ENCODE results near the gene DLGAP3.

Gene DLGAP3

DNA sequence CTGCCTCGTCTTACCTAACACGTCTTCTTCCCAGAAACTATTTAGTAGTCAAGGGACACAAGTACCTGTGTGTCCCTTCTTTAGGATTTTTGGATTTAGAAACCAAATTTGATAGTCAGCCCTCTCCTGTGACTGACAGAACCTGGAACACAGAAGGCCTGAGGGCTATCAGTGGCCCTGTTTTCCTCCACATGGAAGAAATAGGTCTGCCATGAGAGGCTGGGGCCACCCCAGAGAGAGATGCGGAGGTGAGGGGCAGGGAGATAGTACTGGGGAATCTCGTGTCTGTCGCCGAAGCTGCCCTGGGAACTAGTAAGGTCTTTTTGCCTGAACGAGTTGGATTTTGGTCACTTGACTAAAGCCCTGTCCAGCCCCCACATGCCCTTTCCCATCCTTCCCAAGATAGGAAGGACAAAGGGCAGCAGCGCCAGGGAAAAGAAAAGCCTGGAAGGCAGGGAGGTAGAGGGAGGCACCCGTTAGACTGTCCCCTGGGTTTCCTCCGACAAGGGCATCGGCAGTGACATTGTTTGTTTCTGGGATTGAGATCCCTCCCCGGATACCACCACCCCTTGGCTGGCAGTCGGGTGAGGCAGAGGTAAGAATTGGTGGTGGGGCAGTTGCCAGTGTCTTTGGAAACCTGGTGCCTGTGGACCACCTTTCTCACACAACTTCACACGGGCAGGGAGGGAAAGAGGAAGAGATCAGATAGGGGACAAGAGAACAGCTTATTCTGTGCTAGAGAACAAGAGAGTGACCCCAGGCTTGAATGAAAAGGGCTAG is 89.7 kb downstream of the DLGAP3 start:
- TF ChIP-seq, protein P1, sequence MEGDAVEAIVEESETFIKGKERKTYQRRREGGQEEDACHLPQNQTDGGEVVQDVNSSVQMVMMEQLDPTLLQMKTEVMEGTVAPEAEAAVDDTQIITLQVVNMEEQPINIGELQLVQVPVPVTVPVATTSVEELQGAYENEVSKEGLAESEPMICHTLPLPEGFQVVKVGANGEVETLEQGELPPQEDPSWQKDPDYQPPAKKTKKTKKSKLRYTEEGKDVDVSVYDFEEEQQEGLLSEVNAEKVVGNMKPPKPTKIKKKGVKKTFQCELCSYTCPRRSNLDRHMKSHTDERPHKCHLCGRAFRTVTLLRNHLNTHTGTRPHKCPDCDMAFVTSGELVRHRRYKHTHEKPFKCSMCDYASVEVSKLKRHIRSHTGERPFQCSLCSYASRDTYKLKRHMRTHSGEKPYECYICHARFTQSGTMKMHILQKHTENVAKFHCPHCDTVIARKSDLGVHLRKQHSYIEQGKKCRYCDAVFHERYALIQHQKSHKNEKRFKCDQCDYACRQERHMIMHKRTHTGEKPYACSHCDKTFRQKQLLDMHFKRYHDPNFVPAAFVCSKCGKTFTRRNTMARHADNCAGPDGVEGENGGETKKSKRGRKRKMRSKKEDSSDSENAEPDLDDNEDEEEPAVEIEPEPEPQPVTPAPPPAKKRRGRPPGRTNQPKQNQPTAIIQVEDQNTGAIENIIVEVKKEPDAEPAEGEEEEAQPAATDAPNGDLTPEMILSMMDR (IDR thresholded peaks at IDR 0.05; ENCODE audit: low read depth, low read length, missing control alignments): no peak
- no peak overlapping the region for H3K4me3 ChIP-seq (ENCODE audit: low read depth, low read length)
- in situ Hi-C loops (cut with HindIII; ENCODE audit: low sequenced_read_pairs): no loop called here
- DNase-seq (ENCODE audit: low read depth): no peak

DNA sequence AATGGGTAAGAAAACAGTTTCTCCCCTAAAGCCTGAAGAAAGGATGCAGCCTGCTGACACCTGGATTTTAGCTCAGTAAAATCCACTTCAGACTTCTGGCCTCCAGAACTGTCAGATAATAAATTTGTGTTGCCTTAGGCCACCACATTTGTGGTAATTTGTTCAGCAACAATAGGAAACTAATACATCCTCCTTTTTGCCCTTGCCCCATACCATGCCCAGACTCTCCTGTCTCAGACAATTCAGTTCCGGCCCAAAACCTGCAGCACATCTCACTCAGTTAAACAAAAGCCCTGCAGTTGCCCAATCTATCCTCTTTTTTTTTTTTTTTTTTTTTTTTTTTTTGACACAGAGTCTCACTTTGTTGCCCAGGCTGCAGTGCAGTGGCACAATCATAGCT is 95.7 kb downstream of the DLGAP3 start:
- DNase-seq (ENCODE audit: low read depth): no peak
- in situ Hi-C loops (cut with HindIII; ENCODE audit: low sequenced_read_pairs): no loop called here

GRCh38 chr1:34831721-34832246 is 97.7 kb downstream of the DLGAP3 start:
- TF ChIP-seq, protein P1 (IDR thresholded peaks at IDR 0.05; ENCODE audit: low read depth, low read length, missing control alignments): no peak
- no peak overlapping the region for H3K4me3 ChIP-seq (ENCODE audit: low read depth, low read length)
- in situ Hi-C loops (cut with HindIII; ENCODE audit: low sequenced_read_pairs): no loop called here
- no peak for DNase-seq (ENCODE audit: low read depth)

More for the DNA sequence above, 95.7 kb downstream of the DLGAP3 start:
- no peak overlapping the region for H3K4me3 ChIP-seq (ENCODE audit: low read depth, low read length)
- TF ChIP-seq, protein P1 (IDR thresholded peaks at IDR 0.05; ENCODE audit: low read depth, low read length, missing control alignments): no peak

DNA sequence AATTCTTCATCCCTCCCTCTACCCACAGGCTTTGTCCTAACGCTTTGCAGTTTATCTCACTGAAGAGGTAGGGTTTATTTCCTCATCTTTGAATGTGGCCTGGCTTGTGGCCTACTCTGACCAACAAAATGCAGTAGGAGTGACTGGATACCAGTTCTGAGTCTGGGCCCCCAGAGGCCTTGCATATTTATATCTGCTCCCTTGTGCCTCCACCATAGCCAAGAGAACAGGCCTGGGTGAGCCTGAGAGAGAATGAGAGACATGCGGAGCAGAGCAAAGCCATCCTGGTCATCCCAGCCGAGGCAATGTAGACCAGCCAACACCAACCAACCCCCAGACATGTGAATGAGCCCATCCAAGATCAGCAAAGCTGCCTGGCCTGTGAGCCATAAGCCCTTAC is 100.2 kb downstream of the DLGAP3 start:
- in situ Hi-C loops (cut with HindIII; ENCODE audit: low sequenced_read_pairs): no loop called here
- DNase-seq (ENCODE audit: low read depth): no peak
- H3K4me3 ChIP-seq (ENCODE audit: low read depth, low read length): no peak overlapping the region

DNA sequence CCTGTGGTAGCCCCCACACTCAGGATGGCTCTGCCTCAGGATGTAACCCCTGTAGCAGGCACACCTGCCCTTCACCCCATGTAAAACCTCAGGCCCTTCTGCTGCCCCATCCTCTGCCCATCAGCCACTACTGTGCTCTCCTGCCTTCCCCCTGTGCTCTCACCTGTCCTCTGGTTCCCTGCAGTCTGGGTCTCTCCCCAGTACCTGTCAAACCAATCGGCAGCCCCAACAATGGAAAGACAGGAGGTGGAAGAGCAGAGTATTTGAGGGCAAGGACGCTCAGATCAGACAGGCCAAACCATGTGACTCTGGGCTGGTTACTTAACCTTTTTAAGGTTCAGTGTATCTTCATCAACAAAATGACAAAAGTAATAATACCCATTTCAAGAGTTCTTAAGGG is 100.8 kb downstream of the DLGAP3 start:
- in situ Hi-C loops (cut with HindIII; ENCODE audit: low sequenced_read_pairs): no loop called here
- TF ChIP-seq, protein P1 (IDR thresholded peaks at IDR 0.05; ENCODE audit: low read depth, low read length, missing control alignments): no peak
- H3K4me3 ChIP-seq (ENCODE audit: low read depth, low read length): no peak overlapping the region
- no peak for DNase-seq (ENCODE audit: low read depth)

More for the DNA sequence above, 100.2 kb downstream of the DLGAP3 start:
- TF ChIP-seq, protein P1 (IDR thresholded peaks at IDR 0.05; ENCODE audit: low read depth, low read length, missing control alignments): no peak

DNA sequence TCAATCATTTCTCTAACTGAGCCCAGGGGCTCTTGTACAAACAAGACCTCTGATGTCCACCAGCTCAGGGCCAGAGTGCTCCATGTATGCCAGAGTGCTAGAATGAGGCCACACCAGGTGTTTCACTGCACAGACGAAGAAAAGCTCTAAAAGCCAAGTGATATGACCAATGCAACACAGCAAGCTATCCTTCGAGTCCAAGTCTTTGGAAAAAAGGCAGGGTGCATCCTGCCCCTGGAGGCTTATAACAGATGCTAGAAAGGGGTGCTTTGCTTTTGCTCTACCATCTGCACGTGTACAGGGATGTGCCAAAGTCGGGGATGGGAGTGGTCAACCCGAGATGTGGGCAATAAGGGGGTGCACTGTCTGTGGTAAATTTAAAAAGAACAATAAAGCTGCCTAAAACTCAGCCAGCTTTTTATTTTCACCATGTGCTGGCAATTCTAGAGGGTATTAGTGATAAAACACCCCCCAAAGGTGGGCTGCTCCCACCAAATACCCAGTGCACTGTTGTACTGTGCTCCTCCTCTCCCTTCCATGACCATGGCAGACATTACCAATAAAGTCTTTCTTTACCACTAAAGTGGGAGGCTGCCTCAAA is 102.0 kb downstream of the DLGAP3 start:
- TF ChIP-seq, protein P1 (IDR thresholded peaks at IDR 0.05; ENCODE audit: low read depth, low read length, missing control alignments): no peak
- in situ Hi-C loops (cut with HindIII; ENCODE audit: low sequenced_read_pairs): no loop called here
- no peak overlapping the region for H3K4me3 ChIP-seq (ENCODE audit: low read depth, low read length)
- no peak for DNase-seq (ENCODE audit: low read depth)

Measured in astrocyte of the cerebellum (primary cell).